NCI-H345 treated with DMSO at 0.1 percent for 48 hours (cell line): ENCODE measurements around the gene DDX47.
"Not testable (repeated sequence)": the region's sequence is repeated elsewhere in the genome, so short reads cannot be mapped to it uniquely, and the experiment has no call there.

Source experiments
- DNase-seq: peaks from one replicate; lab custom pipeline; 2025; ENCODE audit not compliant: unreplicated experiment; lab: John Stamatoyannopoulos, UW

The DDX47 gene

DNA sequence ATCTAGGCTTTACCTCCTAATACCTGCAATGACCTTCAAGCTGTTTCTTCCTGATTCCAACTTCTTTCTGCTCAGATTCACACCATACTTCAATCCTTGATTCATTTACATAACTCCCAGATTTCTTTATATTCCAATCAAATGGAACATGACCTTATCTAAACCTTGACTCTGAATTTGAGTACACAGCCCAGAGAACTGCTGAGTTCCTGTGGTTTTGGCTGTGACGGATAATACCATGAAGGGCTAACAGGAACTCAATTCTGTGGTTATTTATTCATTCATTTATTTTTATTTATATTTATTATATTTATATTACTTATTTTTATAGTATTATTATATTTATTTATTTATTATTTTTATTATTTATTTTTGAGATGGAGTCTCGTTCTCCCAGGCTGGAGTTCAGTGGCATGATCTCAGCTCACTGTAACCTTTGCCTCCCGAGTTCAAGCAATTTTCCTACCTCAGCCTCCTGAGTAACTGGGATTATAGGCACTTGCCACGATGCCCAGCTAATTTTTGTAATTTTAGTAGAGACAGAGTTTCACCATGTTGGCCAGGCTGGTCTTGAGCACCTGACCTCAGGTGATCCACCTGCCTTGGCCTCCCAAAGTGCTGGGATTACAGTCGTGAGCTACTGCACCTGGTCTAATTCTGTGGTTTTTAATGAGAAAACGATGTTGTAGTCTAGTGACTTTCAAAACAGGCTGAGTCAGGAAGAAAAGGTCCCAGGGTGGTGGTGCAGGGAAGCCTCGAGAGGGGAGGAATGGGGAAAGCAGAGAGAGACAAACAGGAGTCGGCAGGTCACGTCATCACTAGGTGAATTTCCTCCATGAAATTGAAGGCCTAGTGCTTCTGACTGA is 16.0 kb upstream of the DDX47 start:
- no peak for DNase-seq

GRCh38 chr12:12797794-12798152 is 15.4 kb upstream of the DDX47 start:
- no peak for DNase-seq

DNA sequence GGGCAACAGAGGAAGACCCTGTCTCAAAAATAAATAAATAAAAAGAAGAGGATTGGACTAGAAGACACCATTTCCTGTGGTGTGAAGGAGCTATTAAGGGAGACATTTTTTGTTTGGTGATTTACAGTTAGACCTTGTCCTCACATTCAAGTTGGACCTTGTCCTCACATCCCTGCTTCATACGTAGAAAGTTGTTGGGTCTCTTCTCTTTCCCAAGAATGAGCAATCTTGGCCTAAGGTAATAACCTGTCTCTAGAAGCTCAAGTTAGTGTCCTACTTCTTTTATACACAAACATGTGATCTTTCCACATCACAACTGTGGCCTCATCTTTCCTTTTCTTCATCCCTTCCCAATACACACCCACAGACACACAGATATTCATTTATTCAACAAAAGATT is 14.7 kb upstream of the DDX47 start:
- no peak for DNase-seq

DNA sequence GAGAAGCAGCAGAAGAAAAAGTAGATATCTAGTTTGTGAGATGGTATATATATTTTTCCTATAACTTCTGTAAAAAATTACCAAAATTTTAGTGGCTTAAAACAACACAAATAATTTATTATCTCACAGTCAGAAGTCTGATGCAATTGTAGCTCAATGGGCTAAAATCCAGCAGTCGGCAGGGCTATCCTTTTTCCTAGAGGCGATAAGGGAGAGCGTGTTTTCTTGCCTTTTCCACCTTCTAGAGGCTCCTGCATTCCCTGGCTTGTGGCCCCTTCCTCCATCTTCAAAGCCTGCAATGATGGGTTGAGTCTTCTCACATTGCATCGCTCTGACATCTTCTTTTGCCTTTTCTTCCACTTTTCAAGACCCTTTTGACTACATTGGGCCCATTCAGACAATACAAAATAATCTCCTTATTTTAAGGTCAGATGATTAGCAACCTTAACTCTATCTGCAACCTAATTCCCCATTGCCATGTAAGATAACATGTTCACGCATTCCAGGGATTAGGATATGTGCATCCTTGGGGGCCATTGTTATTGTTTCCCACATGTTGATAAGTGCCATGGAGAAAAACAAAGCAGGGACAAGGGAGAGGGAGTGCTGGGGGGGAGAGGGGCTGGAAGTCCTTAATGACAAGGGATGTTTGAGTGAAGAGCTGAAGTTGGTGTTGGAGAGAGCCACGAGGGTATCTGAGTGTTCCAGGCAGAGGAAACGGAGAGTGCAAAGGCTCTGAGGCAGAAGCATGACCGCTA is 13.8 kb upstream of the DDX47 start:
- no peak for DNase-seq

DNA sequence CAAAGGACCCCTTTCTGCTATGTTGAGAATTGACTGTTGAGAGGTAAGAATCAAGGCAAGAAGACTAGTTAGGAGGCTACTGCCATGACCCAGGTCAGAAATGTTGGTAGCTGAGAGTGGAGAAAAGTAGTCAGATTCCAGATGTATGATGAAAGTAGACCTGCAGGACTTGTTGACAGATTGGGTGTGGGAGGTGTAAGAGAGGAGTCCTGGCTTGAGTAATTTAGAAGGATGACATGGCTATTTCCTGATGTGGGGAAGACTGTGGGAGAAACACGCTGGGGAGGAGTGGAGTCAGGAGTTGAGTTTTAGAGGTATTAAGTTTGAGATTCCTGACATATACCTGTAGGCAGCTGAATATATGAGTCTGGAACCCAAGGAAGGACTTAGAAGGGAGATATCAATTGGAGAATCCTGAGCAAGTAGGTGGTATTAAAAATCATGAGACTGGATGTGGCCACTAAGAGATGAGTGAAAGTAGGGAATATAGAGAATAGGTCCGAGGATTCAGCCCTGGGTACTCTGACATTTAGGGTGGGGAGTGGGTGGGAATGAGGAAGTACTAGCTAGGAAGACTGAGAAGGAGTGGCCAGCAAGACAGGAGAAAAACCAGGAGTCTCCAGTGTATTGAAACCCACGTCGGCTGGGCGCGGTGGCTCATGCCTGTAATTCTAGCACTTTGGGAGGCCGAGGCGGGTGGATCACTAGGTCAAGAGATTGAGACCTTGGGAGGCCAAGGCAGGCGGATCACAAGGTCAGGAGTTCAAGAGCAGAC is 12.6 kb upstream of the DDX47 start:
- no peak for DNase-seq

- not testable (repeated sequence) for DNase-seq
Observed at GRCh38 chr12:12801656-12802055, 11.5 kb upstream of the DDX47 start.

DNA sequence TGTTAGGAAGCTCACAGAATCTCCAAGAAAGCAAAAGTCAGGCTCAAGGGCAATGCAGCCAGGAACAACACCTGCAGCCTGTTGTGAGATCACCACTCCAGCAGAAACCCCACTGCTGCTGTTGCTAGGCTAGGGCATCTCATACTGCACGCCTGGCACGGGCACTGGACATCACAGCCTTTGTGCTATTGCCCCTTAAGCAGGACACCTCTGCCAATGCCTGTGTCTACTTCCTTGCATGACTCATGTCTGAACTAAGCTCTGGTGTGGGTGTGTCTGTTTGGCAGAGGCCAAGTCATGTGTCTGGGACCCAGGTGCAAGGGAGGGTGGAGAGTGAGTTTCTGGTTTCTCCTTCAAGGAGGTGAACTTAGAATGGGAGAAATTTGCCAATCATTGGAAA is 10.0 kb upstream of the DDX47 start:
- DNase-seq: no peak

GRCh38 chr12:12804011-12804410 is 9.1 kb upstream of the DDX47 start:
- no peak for DNase-seq

DNA sequence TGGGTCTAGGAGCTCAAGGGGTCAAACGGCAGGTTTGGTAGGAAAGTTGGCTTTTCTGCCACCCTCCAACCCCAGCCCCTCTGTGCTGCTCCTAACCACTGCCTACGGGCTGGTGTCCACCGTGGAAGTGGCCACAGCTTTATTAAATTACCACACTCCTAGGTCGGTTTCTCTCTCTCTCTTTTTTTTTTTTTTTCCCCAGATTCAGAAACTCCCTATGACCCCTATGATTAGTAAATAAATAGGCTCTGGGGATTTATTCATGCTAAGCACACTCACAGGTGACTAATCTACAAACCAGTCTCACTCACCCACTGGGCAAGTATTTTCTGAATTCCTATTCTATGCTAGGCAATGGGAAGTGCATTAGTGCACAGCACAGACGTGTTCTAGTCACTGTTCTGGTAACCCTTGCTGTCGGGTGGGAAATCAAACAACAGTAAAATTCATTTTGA is 8.7 kb upstream of the DDX47 start:
- no peak for DNase-seq

DNA sequence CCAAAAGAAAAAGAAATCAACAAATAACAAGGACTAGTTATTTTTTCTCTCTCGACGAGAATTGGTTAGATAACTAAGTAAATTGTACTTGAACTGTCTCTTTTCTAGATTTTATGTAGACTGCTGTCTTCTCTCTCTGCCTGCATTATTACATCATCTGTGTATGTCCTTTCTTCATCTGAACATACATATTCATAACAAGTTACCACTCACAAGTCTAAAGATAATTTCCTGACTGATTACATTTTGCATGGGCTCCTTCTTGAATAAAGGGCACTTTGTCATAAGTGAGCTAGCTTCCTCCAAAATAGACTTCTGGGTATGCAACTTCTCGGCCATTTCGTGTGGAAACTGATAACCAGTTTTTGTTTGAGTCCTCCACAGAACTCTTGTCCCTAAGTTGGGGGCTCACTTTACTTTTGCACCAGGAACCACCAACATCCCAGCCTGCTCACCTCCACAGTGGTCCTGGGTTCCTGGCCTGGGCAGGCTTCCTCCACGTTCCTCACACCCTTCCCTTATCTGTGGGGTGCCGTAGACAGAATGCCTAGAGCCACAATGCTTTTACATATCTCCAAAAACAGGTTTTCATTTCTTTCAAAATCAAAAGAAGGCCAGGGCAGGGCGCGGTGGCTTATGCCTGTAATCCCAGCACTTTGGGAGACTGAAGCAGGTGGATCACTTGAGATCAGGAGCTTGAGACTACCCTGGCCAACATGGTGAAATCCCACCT is 6.2 kb upstream of the DDX47 start:
- no peak for DNase-seq

GRCh38 chr12:12807517-12807903 is 5.6 kb upstream of the DDX47 start:
- DNase-seq: not testable (repeated sequence)

DNA sequence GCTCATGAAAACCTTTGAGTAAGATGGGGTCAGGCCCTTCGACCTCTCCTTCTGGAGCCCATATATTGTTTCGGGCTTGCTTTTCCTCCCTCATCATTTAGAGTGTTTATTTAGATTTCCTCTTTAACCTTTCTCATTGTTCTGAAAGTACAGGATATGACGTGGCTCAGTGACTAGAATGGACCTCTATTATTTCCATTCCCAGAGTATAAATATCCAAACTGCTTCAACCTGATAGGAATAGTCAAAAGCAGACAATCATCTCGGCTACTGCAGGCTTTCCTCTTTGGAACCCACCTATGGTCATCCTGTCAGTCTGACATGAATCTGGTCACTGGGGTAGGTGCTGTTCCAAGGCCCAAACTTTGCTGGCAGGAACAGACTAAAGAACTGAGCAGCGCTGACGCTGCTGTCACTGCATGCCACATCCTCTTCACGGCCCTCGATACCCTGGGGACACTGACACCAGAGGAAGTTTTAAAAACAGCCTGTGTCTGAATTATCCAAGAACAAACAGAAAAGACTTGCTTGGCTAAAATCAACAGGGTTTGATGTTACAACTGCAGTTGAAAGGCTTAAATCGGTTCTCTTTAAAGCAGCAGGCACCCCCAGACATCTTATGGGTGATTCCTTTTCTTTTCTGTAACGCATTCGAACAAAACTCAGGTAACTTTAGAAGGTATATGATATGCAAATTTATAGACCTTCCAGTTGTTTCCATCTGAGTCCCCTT is 5.0 kb upstream of the DDX47 start:
- DNase-seq: no peak

DNA sequence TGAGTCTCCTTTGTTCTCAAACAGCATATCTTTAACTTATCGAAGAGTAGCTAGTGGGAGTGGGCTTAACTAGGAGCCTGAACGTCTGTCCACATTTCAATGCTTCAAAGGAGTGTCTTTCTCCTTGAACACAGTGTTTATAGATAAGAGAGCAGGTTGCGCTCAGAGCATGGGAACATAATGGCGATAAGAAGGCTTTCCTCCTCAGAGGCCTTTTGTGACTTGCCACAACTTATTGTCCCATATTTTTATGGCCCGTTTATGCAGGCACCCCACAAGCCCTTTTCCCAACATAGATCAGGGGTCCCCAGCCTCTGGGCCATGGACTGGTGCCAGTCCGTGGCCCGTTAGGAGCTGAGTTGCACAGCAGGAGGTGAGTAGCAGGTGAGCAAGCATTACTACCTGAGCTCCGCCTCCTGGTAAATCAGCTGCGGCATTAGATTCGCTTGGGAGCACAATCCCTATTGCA is 2.6 kb upstream of the DDX47 start:
- no peak for DNase-seq

DNA sequence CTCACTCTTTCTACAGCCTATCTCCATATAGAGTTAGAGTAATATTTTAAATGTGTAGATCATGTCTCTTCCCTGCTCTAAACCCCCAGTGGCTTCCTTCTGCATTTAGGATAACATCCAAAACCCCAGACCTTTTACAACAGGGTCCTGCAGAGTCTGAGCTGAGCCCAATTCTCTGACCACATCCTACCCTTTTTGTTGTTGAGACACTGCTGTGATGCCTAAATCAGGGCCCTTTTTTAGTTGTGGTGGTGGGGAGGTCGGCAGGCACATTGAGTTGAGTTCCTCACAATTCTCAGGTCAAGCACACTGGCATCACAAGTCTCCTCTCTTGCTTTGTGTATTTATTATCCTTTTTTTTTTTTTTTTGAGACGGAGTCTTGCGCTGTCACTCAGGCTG is 1.8 kb upstream of the DDX47 start:
- no peak for DNase-seq

- DNase-seq: no peak
Observed at GRCh38 chr12:12812174-12812573, 972 bp upstream of the DDX47 start.

- DNase-seq: no peak
Observed at GRCh38 chr12:12812618-12813119, 477 bp upstream of the DDX47 start.

- DNase-seq: no peak
Observed at GRCh38 chr12:12817616-12818015, 4.5 kb downstream of the DDX47 start.

GRCh38 chr12:12818701-12819100 is 5.6 kb downstream of the DDX47 start:
- no peak for DNase-seq

DNA sequence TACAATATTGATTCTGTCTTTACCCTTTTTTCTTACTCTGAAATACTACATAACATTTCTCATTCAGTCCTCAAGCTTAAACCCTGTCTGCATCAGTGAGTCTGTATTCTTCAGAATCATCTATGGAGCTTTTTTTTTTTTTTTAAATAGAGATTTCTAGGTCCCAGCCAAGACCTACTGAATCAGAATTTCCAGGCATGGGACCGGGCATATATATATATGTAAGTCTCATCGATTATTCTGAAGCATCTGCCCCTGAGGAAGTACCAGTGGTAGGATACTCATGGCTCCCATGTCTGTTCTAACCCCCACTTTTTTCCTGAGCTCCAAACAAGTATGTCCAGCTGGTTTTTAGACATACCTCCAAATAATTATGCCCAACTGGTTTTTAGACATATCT is 6.1 kb downstream of the DDX47 start:
- no peak for DNase-seq

GRCh38 chr12:12819752-12820311 is 6.7 kb downstream of the DDX47 start:
- no peak for DNase-seq
